Neural cell (in vitro differentiated cells): ENCODE data around the gene TET2. TPM values are rescaled to one million over a fixed set of nuclear protein-coding genes. Genes with fewer than 3 reads are reported as not detected.
A peak's percentile ranks its signal among the peaks of the same experiment; 100 is the strongest.

ENCODE experiments used
- H2AFZ ChIP-seq: fragments of 200-600, 300-800 bp; sonication (generic), shearing (Covaris generic); 2 replicates; pipeline ENCODE4 v1.6.0; 2014; ENCODE audit warnings: low read depth, mild to moderate bottlenecking, antibody characterized with exemption, low read length, moderate library complexity
- H3F3A ChIP-seq: fragments of 200-600 bp; shearing (Covaris generic); 2 replicates; pipeline ENCODE4 v1.6.1; 2016; ENCODE audit warnings: mild to moderate bottlenecking, moderate library complexity, mixed read lengths, antibody characterized with exemption, low read length; ENCODE audit not compliant: insufficient read depth, poor library complexity, severe bottlenecking
- H3K27ac ChIP-seq: fragments of 200-600, 300-800 bp; sonication (generic), shearing (Covaris generic); 2 replicates; pipeline ENCODE4 v1.5.1; 2014; ENCODE audit warnings: mild to moderate bottlenecking, low read length, moderate library complexity
- H3K27me3 ChIP-seq: fragments of 300-800, 200-600 bp; sonication (generic), shearing (Covaris generic); 2 replicates; pipeline ENCODE4 v1.6.0; 2014; ENCODE audit warnings: mild to moderate bottlenecking, low read depth, low read length, moderate library complexity; ENCODE audit not compliant: insufficient read depth
- H3K36me3 ChIP-seq: fragments of 300-800, 200-600 bp; sonication (generic), shearing (Covaris generic); 2 replicates; pipeline ENCODE4 v1.5.1; 2014; ENCODE audit warnings: mild to moderate bottlenecking, antibody characterized with exemption, low read length, moderate library complexity; ENCODE audit not compliant: insufficient read depth
- H3K4me2 ChIP-seq: fragments of 300-800, 200-600 bp; sonication (generic), shearing (Covaris generic); 2 replicates; pipeline ENCODE4 v1.6.0; 2014; ENCODE audit warnings: mild to moderate bottlenecking, low read length
- H3K4me3 ChIP-seq: fragments of 300-800, 200-600 bp; sonication (generic), shearing (Covaris generic); 2 replicates; pipeline ENCODE4 v1.5.1; 2014; ENCODE audit warnings: mild to moderate bottlenecking, low read length, moderate library complexity
- H3K79me2 ChIP-seq: fragments of 200-600 bp; shearing (Covaris generic); replicated peaks from 2 replicates; pipeline ENCODE4 v1.6.0; 2014; ENCODE audit warnings: mild to moderate bottlenecking, low read length, moderate library complexity; ENCODE audit not compliant: insufficient read depth
- H3K9ac ChIP-seq: fragments of 300-800, 200-600 bp; sonication (generic), shearing (Covaris generic); 2 replicates; pipeline ENCODE4 v1.6.1; 2016; ENCODE audit warnings: mild to moderate bottlenecking, low read length, mixed read lengths
- H3K9me2 ChIP-seq: fragments of 200-600 bp; shearing (Covaris generic); 2 replicates; pipeline ENCODE4 v1.6.1; 2016; ENCODE audit warnings: mild to moderate bottlenecking, low read length, mixed read lengths; ENCODE audit not compliant: insufficient read depth
- H3K9me3 ChIP-seq: fragments of 200-600, 300-800 bp; sonication (generic), shearing (Covaris generic); 2 replicates; pipeline ENCODE4 v1.6.1; 2016; ENCODE audit warnings: mild to moderate bottlenecking, mixed run types, low read length, moderate library complexity, mixed read lengths
- H4K20me1 ChIP-seq: fragments of 200-600 bp; shearing (Covaris generic); 2 replicates; pipeline ENCODE4 v1.6.1; 2016; ENCODE audit warnings: mild to moderate bottlenecking, mixed run types; ENCODE audit not compliant: insufficient read depth
- EP300 ChIP-seq: fragments of 450-650 bp; conservative IDR thresholded peaks from 2 replicates; pipeline ENCODE4 v1.6.1; 2014; ENCODE audit warnings: antibody characterized with exemption, mild to moderate bottlenecking, moderate library complexity; ENCODE audit not compliant: poor library complexity, severe bottlenecking
- EZH2 ChIP-seq: fragments of 200-600, 300-800 bp; shearing (Covaris generic), sonication (generic); IDR thresholded peaks from 2 replicates; pipeline ENCODE4 v1.6.1; 2014; ENCODE audit warnings: antibody characterized with exemption, low read length, borderline replicate concordance, mild to moderate bottlenecking; ENCODE audit not compliant: insufficient read depth, poor library complexity, severe bottlenecking
- POLR2AphosphoS5 ChIP-seq: IDR thresholded peaks from 2 replicates; pipeline ENCODE4 v1.6.1; 2012
- REST ChIP-seq: IDR thresholded peaks from 2 replicates; pipeline ENCODE4 v1.6.1; 2012; ENCODE audit warnings: borderline replicate concordance
- SMC3 ChIP-seq: fragments of 450-650 bp; conservative IDR thresholded peaks from 2 replicates; pipeline ENCODE4 v1.6.1; 2014; ENCODE audit warnings: antibody characterized with exemption, mild to moderate bottlenecking, moderate library complexity; ENCODE audit not compliant: poor library complexity
- TAF1 ChIP-seq: IDR thresholded peaks from 2 replicates; pipeline ENCODE4 v1.6.1; 2012; ENCODE audit warnings: low read depth
- polyA plus RNA-seq: library from polyadenylated mRNA; depleted of rRNA; stranded (reverse); fragments of >200 nt; gene quantifications from 2 replicates; pipeline ENCODE4 v1.2.3, GENCODE V29; 2014

The TET2 gene
- polyA plus RNA-seq, 1 donor from 2014 or later: 27.1 TPM

- peak overlapping the region; percentile 38 for H3K9ac ChIP-seq
- H3K4me3 ChIP-seq: peak overlapping the region; percentile 21
- no peak overlapping the region for H2AFZ ChIP-seq
- peak overlapping the region; percentile 78 for H3K27ac ChIP-seq
- H3K79me2 ChIP-seq: no peaks in the 10 kb centered on the region
- H3K27me3 ChIP-seq: no peaks in the 10 kb centered on the region
- no peaks in the 10 kb centered on the region for H3K9me3 ChIP-seq
- H3K36me3 ChIP-seq: peaks cover 16% of the 10 kb centered on the region
- no peaks in the 10 kb centered on the region for H4K20me1 ChIP-seq
- no peaks in the 10 kb centered on the region for H3F3A ChIP-seq
- no peaks in the 10 kb centered on the region for H3K9me2 ChIP-seq
- H3K4me2 ChIP-seq: no peak overlapping the region
- peak; percentile 92 for TF ChIP-seq EP300
- TF ChIP-seq EZH2: no peak
- peak; percentile 72 for TF ChIP-seq POLR2AphosphoS5
- peak; percentile 28 for TF ChIP-seq SMC3
Measured at GRCh38 chr4:105277702-105278101, 131.0 kb downstream of the TET2 start.

- no peak overlapping the region for H3K4me3 ChIP-seq
- H4K20me1 ChIP-seq: no peaks in the 10 kb centered on the region
- no peak overlapping the region for H3K4me2 ChIP-seq
- no peaks in the 10 kb centered on the region for H3K9me2 ChIP-seq
- H2AFZ ChIP-seq: no peak overlapping the region
- no peaks in the 10 kb centered on the region for H3K27me3 ChIP-seq
- H3K9ac ChIP-seq: no peak overlapping the region
- H3F3A ChIP-seq: no peaks in the 10 kb centered on the region
- H3K79me2 ChIP-seq: no peaks in the 10 kb centered on the region
- no peak for TF ChIP-seq TAF1
- no peaks in the 10 kb centered on the region for H3K9me3 ChIP-seq
- peak overlapping the region; percentile 78 for H3K27ac ChIP-seq
- H3K36me3 ChIP-seq: peaks cover 16% of the 10 kb centered on the region
Measured at GRCh38 chr4:105279314-105279713, 132.6 kb downstream of the TET2 start.

GRCh38 chr4:105280338-105281123 is 133.9 kb downstream of the TET2 start:
- TF ChIP-seq SMC3 (no peak), POLR2AphosphoS5 (no peak), EZH2 (no peak), REST (no peak)
- Histone ChIP-seq H3K9ac (no peak overlapping the region), H2AFZ (no peak overlapping the region), H3F3A (no peaks in the 10 kb centered on the region), H3K4me2 (no peak overlapping the region), H3K9me2 (no peaks in the 10 kb centered on the region), H3K4me3 (no peak overlapping the region), H3K27me3 (no peaks in the 10 kb centered on the region), H3K79me2 (no peaks in the 10 kb centered on the region), H3K36me3 (peaks cover 9% of the 10 kb centered on the region), H3K27ac (no peak overlapping the region), H4K20me1 (no peaks in the 10 kb centered on the region), H3K9me3 (no peaks in the 10 kb centered on the region)
